Endothelial cell (in vitro differentiated cells): Measurements from ENCODE around the gene NTSR2. TPM values are rescaled to one million over a fixed set of nuclear protein-coding genes. Genes with fewer than 3 reads are reported as not detected.

ENCODE experiments used
- DNase-seq: peaks from one replicate; pipeline ENCODE4 v3.0.0; 2021; ENCODE audit warnings: low spot score
- H3K27ac Mint-ChIP-seq: one replicate; pipeline ENCODE4 v1.8.0; 2021; ENCODE audit warnings: mixed read lengths, inconsistent platforms; ENCODE audit not compliant: unreplicated experiment
- H3K27me3 Mint-ChIP-seq: one replicate; pipeline ENCODE4 v1.8.0; 2021; ENCODE audit warnings: mild to moderate bottlenecking, moderate library complexity, mixed read lengths, inconsistent platforms; ENCODE audit not compliant: unreplicated experiment
- H3K36me3 Mint-ChIP-seq: one replicate; pipeline ENCODE4 v1.8.0; 2021; ENCODE audit warnings: mild to moderate bottlenecking, low read depth, mixed read lengths, inconsistent platforms; ENCODE audit not compliant: unreplicated experiment
- H3K4me1 Mint-ChIP-seq: one replicate; pipeline ENCODE4 v1.8.0; 2021; ENCODE audit warnings: mild to moderate bottlenecking, mixed read lengths, inconsistent platforms; ENCODE audit not compliant: unreplicated experiment
- H3K4me3 Mint-ChIP-seq: one replicate; pipeline ENCODE4 v1.8.0; 2021; ENCODE audit warnings: mild to moderate bottlenecking, mixed read lengths, inconsistent platforms; ENCODE audit not compliant: unreplicated experiment
- H3K9me3 Mint-ChIP-seq: one replicate; pipeline ENCODE4 v1.8.0; 2021; ENCODE audit warnings: mixed read lengths, inconsistent platforms; ENCODE audit not compliant: unreplicated experiment
- CTCF ChIP-seq: fragments of 200-600 bp; sonication (generic); IDR thresholded peaks from one replicate; pipeline ENCODE4 v1.5.0; 2021; ENCODE audit warnings: antibody characterized with exemption; ENCODE audit not compliant: unreplicated experiment
- total RNA-seq: library from RNA; stranded (reverse); fragmentation: NEBNext Ultra II Directional; extraction: Animal tissue kit (Norgen Biotek cat#: 25700); gene quantifications from one replicate; pipeline ENCODE4 v1.2.1, GENCODE V29; 2021; ENCODE audit not compliant: unreplicated experiment

The NTSR2 gene
- total RNA-seq, 1 donor from 2014 or later = not detected

GRCh38 chr2:11652553-11652952 lies 17.4 kb downstream of the NTSR2 start:
- TF ChIP-seq CTCF = no peak
- Mint-ChIP-seq H3K4me1 (peaks cover 11% of the 10 kb centered on the region), H3K36me3 (no peaks in the 10 kb centered on the region), H3K27ac (no peak overlapping the region), H3K27me3 (peaks cover 2% of the 10 kb centered on the region), H3K9me3 (no peaks in the 10 kb centered on the region), H3K4me3 (no peak overlapping the region)
- no peak for DNase-seq

DNA sequence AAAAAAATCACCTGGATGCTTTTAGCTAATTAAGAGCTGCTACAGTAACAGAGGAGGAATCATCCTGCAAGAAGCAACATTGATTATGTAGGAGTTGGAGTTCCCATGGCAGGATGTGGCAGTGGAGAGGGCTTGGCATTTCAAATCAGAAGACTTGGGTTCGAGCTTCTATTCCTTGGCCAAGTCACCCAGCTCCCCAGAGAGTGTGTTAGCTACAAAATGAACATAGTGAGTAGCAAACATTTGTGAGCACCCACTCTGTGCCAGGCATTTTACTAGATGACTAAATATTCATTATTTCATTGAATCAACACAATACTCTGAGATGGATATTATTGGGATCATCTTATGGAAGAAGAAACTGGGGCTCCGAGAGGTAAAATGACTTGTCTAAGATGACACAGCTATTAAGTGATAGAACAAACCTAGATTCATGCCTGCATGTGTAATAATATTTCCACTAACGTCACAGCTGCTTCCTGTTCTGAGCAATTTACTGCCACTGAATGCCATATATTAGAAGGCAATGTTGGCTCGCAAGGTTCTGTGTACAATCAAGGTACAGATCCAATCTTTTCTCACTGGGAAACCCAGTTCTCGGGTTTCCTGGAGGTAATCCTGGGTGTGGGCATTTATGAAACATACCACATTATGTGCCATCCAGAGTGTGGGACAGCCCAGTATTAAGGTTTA lies 18.0 kb downstream of the NTSR2 start:
- Mint-ChIP-seq H3K27ac (no peak overlapping the region), H3K4me3 (no peak overlapping the region), H3K36me3 (no peaks in the 10 kb centered on the region), H3K4me1 (peaks cover 11% of the 10 kb centered on the region), H3K9me3 (no peaks in the 10 kb centered on the region), H3K27me3 (peaks cover 1% of the 10 kb centered on the region)
- DNase-seq = no peak
- TF ChIP-seq CTCF = no peak

- no peak for TF ChIP-seq CTCF
- Mint-ChIP-seq H3K4me3 (no peak overlapping the region), H3K27ac (no peak overlapping the region)
These were observed 20.9 kb downstream of the NTSR2 start for GRCh38 chr2:11649093-11649492.

DNA sequence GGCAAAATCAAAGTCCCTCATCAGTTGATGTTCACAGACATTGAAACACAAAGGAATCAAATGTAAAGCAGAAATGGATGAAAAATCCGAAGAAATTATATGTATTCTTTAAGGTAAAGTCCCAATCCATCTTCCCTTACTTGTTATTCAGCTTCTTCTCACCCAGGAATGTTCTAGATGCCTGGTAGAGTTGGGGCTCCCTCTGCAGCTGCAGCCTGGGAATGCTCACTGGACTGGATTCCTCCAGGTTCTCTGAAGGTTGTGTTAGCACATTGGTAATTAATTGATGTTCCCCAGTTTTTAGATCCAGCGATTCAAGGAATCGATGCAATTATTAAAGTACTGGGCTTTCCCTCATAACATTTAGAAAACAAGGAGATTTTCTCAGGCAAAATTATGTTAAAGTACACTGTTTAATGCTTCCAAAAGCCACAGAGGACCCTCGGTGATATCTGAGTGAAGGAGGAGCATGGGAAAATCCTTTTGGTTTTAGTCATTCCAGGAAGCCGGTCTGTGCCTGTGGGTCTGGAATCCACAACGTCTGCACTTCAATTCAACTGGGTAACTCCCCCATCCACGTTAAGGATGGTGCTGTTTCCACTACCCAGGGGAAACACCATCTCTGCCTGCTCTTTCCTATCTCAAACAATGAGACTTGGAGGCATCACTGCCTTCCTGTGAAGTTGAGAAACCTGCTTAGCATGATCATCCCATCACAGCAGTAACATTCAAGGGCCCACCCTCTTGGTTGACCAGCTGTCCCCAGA lies 22.0 kb downstream of the NTSR2 start:
- no peak for DNase-seq
- peaks cover 11% of the 10 kb centered on the region for H3K4me1 Mint-ChIP-seq
- no peaks in the 10 kb centered on the region for H3K9me3 Mint-ChIP-seq
- peaks cover 8% of the 10 kb centered on the region for H3K36me3 Mint-ChIP-seq
- peaks cover 1% of the 10 kb centered on the region for H3K27me3 Mint-ChIP-seq
- no peak overlapping the region for H3K4me3 Mint-ChIP-seq
- TF ChIP-seq CTCF = no peak
- no peak overlapping the region for H3K27ac Mint-ChIP-seq

More at GRCh38 chr2:11649093-11649492, 20.9 kb downstream of the NTSR2 start:
- H3K9me3 Mint-ChIP-seq = no peaks in the 10 kb centered on the region
- peaks cover under 1% of the 10 kb centered on the region for H3K36me3 Mint-ChIP-seq
- peaks cover 11% of the 10 kb centered on the region for H3K4me1 Mint-ChIP-seq
- no peak for DNase-seq
- H3K27me3 Mint-ChIP-seq = peaks cover 1% of the 10 kb centered on the region

GRCh38 chr2:11646530-11646929 lies 23.5 kb downstream of the NTSR2 start:
- Mint-ChIP-seq H3K27me3 (no peaks in the 10 kb centered on the region), H3K27ac (no peak overlapping the region), H3K36me3 (peaks cover 8% of the 10 kb centered on the region), H3K4me3 (no peak overlapping the region), H3K4me1 (peaks cover 11% of the 10 kb centered on the region), H3K9me3 (no peaks in the 10 kb centered on the region)
- no peak for DNase-seq
- TF ChIP-seq CTCF = no peak
